H1 (cell line): ENCODE measurements around the gene CKB. TPM values are rescaled to one million over a fixed set of nuclear protein-coding genes. Genes with fewer than 3 reads are reported as not detected.

Source experiments
- CTCF ChIA-PET: fragments of 300-600 bp; sonication (Branson Sonifier 250); formaldehyde crosslinking; loops from one replicate; lab custom pipeline; 2021; ENCODE audit not compliant: partially characterized antibody; lab: Charles Lee
- POLR2A ChIA-PET: fragments of 300-600 bp; sonication (Branson Sonifier 250); formaldehyde crosslinking; loops from one replicate; lab custom pipeline; 2021; ENCODE audit warnings: inconsistent platforms; ENCODE audit not compliant: partially characterized antibody; lab: Charles Lee
- DNase-seq, 2 experiments: peaks; one replicate each; pipeline versions ENCODE4 v3.0.0 to v3.0.0-alpha.2; 2010 to 2022; ENCODE audit warnings: low spot score in 2 of 2, low read depth in 1 of 2, mixed read lengths in 1 of 2
- FAIRE-seq: peaks from 2 replicates; lab custom pipeline; 2011; peaks lifted over from hg19 to GRCh38; lab: Jason Lieb, UNC
- H2AFZ ChIP-seq: 2 replicates; pipeline ENCODE4 v1.8.1; 2012; ENCODE audit warnings: low read length, inconsistent platforms
- H2AK5ac ChIP-seq: 2 replicates; pipeline ENCODE4 v1.6.1; 2013; ENCODE audit warnings: low read depth, low read length
- H2BK120ac ChIP-seq: replicated peaks from 2 replicates; pipeline ENCODE3; 2013; ENCODE audit warnings: low read depth, low read length, inconsistent platforms
- H2BK12ac ChIP-seq: 2 replicates; pipeline ENCODE4 v1.6.1; 2013; ENCODE audit warnings: low read depth, low read length
- H2BK15ac ChIP-seq: 2 replicates; pipeline ENCODE4 v1.6.1; 2013; ENCODE audit warnings: low read length
- H2BK20ac ChIP-seq: 2 replicates; pipeline ENCODE4 v1.6.1; 2013; ENCODE audit warnings: low read length
- H2BK5ac ChIP-seq: 2 replicates; pipeline ENCODE4 v1.6.1; 2013; ENCODE audit warnings: low read depth, low read length
- H3K14ac ChIP-seq: 2 replicates; pipeline ENCODE4 v1.6.1; 2013; ENCODE audit warnings: inconsistent platforms; ENCODE audit not compliant: insufficient read length
- H3K18ac ChIP-seq: 2 replicates; pipeline ENCODE4 v1.6.1; 2013; ENCODE audit warnings: low read length; ENCODE audit errors: extremely low read depth
- H3K23ac ChIP-seq: 2 replicates; pipeline ENCODE4 v1.6.1; 2013; ENCODE audit warnings: inconsistent platforms; ENCODE audit not compliant: insufficient read length
- H3K23me2 ChIP-seq: 2 replicates; pipeline ENCODE4 v1.6.1; 2013; ENCODE audit warnings: low read depth, low read length
- H3K27ac ChIP-seq: 2 replicates; pipeline ENCODE4 v1.6.1; 2011; ENCODE audit warnings: low read depth, low read length, inconsistent platforms
- H3K27me3 ChIP-seq, 4 experiments: replicated peaks in 1 of 4; 1 replicate in 1 of 4; 2 replicates in 3 of 4; pipeline versions ENCODE4 v1.6.1 to v1.8.1; 2011 to 2013; ENCODE audit warnings: low read length in 3 of 4, mild to moderate bottlenecking in 3 of 4, inconsistent platforms in 2 of 4, mixed read lengths in 2 of 4, moderate library complexity in 1 of 4; ENCODE audit not compliant: control insufficient read depth in 3 of 4, insufficient read depth in 3 of 4; ENCODE audit errors: extremely low read depth in 1 of 4
- H3K36me3 ChIP-seq, 4 experiments: 2 replicates each; pipeline versions ENCODE4 v1.6.1 to v1.8.1; 2011 to 2013; ENCODE audit warnings: mild to moderate bottlenecking in 4 of 4, low read length in 3 of 4, moderate library complexity in 2 of 4, control low read depth in 1 of 4, inconsistent platforms in 1 of 4; ENCODE audit not compliant: insufficient read depth in 4 of 4, control insufficient read depth in 2 of 4
- H3K4ac ChIP-seq: replicated peaks from 2 replicates; pipeline ENCODE3; 2013; ENCODE audit warnings: low read length, low read depth, mixed read lengths, inconsistent platforms; ENCODE audit not compliant: insufficient read length
- H3K4me1 ChIP-seq, 4 experiments: replicated peaks in 1 of 4; 1 replicate in 1 of 4; 2 replicates in 3 of 4; pipeline versions ENCODE4 v1.6.1 to v1.8.1; 2011 to 2013; ENCODE audit warnings: low read length in 3 of 4, inconsistent platforms in 2 of 4, mixed read lengths in 1 of 4; ENCODE audit not compliant: insufficient read depth in 4 of 4, control insufficient read depth in 3 of 4
- H3K4me2 ChIP-seq, 2 experiments: 2 replicates each; pipeline versions ENCODE4 v1.6.1 to v1.8.1; 2011 to 2013; ENCODE audit warnings: low read depth in 2 of 2, low read length in 2 of 2, control low read depth in 1 of 2, inconsistent platforms in 1 of 2, mild to moderate bottlenecking in 1 of 2; ENCODE audit not compliant: insufficient read depth in 1 of 2
- H3K4me3 ChIP-seq, 4 experiments: fragments of 200-600, 300-600 bp in 1 of 4; sonication (generic), shearing (Covaris generic), sonication (Bioruptor Twin) in 1 of 4; 2 replicates each; pipeline versions ENCODE4 v1.5.1 to v1.8.1; 2011 to 2016; ENCODE audit warnings: low read length in 4 of 4, low read depth in 3 of 4, control low read depth in 2 of 4, inconsistent platforms in 2 of 4, mild to moderate bottlenecking in 2 of 4, mixed read lengths in 1 of 4, moderate library complexity in 1 of 4; ENCODE audit not compliant: insufficient read depth in 2 of 4; ENCODE audit errors: extremely low read depth in 1 of 4
- H3K56ac ChIP-seq: replicated peaks from 2 replicates; pipeline ENCODE3; 2013; ENCODE audit warnings: low read depth, mild to moderate bottlenecking, mixed read lengths, low read length, inconsistent platforms; ENCODE audit not compliant: insufficient read length
- H3K79me1 ChIP-seq: 2 replicates; pipeline ENCODE4 v1.6.1; 2013; ENCODE audit warnings: low read depth, low read length, control low read depth
- H3K79me2 ChIP-seq, 2 experiments: 2 replicates each; pipeline versions ENCODE4 v1.6.1 to v1.8.1; 2012 to 2013; ENCODE audit warnings: low read length in 2 of 2, mild to moderate bottlenecking in 2 of 2, inconsistent platforms in 1 of 2; ENCODE audit not compliant: insufficient read depth in 2 of 2, control insufficient read depth in 1 of 2
- H3K9ac ChIP-seq, 4 experiments: replicated peaks in 1 of 4; 1 replicate in 1 of 4; 2 replicates in 3 of 4; pipeline versions ENCODE4 v1.6.1 to v1.8.1; 2011 to 2013; ENCODE audit warnings: low read depth in 3 of 4, low read length in 3 of 4, control low read depth in 2 of 4, mild to moderate bottlenecking in 2 of 4, moderate library complexity in 2 of 4, inconsistent platforms in 1 of 4; ENCODE audit errors: extremely low read depth in 1 of 4
- H3K9me3 ChIP-seq, 2 experiments: 2 replicates each; pipeline versions ENCODE4 v1.6.1 to v1.8.1; 2012 to 2013; ENCODE audit warnings: mild to moderate bottlenecking in 2 of 2, moderate library complexity in 2 of 2, control low read depth in 1 of 2, inconsistent platforms in 1 of 2, low read depth in 1 of 2, low read length in 1 of 2, mixed read lengths in 1 of 2; ENCODE audit not compliant: insufficient read depth in 2 of 2
- H4K20me1 ChIP-seq, 2 experiments: replicated peaks in 1 of 2; 2 replicates each; pipeline versions ENCODE3 to v1.8.1; 2011 to 2013; ENCODE audit warnings: inconsistent platforms in 2 of 2, low read length in 2 of 2, mild to moderate bottlenecking in 1 of 2; ENCODE audit not compliant: insufficient read depth in 2 of 2, control insufficient read depth in 1 of 2
- H4K5ac ChIP-seq: 2 replicates; pipeline ENCODE4 v1.6.1; 2013; ENCODE audit warnings: low read length, low read depth, mixed read lengths, inconsistent platforms; ENCODE audit not compliant: insufficient read length
- H4K8ac ChIP-seq: 2 replicates; pipeline ENCODE4 v1.8.0; 2013; ENCODE audit warnings: mild to moderate bottlenecking, moderate library complexity, low read length, inconsistent platforms; ENCODE audit not compliant: insufficient read depth; ENCODE audit errors: extremely low read depth
- H4K91ac ChIP-seq: replicated peaks from 2 replicates; pipeline ENCODE3; 2013; ENCODE audit warnings: low read length, mixed read lengths, inconsistent platforms; ENCODE audit not compliant: insufficient read length
- BRCA1 ChIP-seq: IDR thresholded peaks from 2 replicates; pipeline ENCODE4 v1.6.1; 2012; ENCODE audit warnings: low read depth, low read length, improper control_type of control experiment
- E2F6 ChIP-seq: IDR thresholded peaks from 2 replicates; pipeline ENCODE4 v1.6.1; 2012; ENCODE audit warnings: inconsistent platforms
- GTF2F1 ChIP-seq: IDR thresholded peaks from 2 replicates; pipeline ENCODE4 v1.6.1; 2012; ENCODE audit warnings: low read depth, low read length, improper control_type of control experiment, borderline replicate concordance
- KDM1A ChIP-seq: fragments of 200-600, 300-600 bp; sonication (generic); IDR thresholded peaks from 2 replicates; pipeline ENCODE4 v1.7.1; 2016; ENCODE audit warnings: mild to moderate bottlenecking, low read length, borderline replicate concordance
- POLR2A ChIP-seq, 2 experiments: IDR thresholded peaks; 1 replicate in 1 of 2; 2 replicates in 1 of 2; pipeline ENCODE4 v1.6.1; 2011; ENCODE audit warnings: low read depth in 2 of 2, low read length in 2 of 2, mild to moderate bottlenecking in 2 of 2; ENCODE audit errors: control extremely low read depth in 1 of 2
- POU5F1 ChIP-seq: IDR thresholded peaks from 2 replicates; pipeline ENCODE4 v1.6.1; 2011; ENCODE audit warnings: low read depth, mild to moderate bottlenecking, low read length, moderate library complexity
- SIN3A ChIP-seq, 2 experiments: IDR thresholded peaks in 1 of 2; conservative IDR thresholded peaks in 1 of 2; 2 replicates each; pipeline ENCODE4 v1.6.1; 2011 to 2012; ENCODE audit warnings: low read length in 2 of 2, improper control_type of control experiment in 1 of 2, low read depth in 1 of 2, mild to moderate bottlenecking in 1 of 2
- SP2 ChIP-seq: IDR thresholded peaks from 2 replicates; pipeline ENCODE4 v1.6.1; 2012; ENCODE audit warnings: mild to moderate bottlenecking, low read length, inconsistent platforms
- SP4 ChIP-seq: IDR thresholded peaks from 2 replicates; pipeline ENCODE4 v1.6.1; 2012; ENCODE audit warnings: low read length, inconsistent platforms
- TBP ChIP-seq: IDR thresholded peaks from 2 replicates; pipeline ENCODE4 v1.6.1; 2011; ENCODE audit warnings: low read depth, low read length, improper control_type of control experiment
- USF2 ChIP-seq: IDR thresholded peaks from 2 replicates; pipeline ENCODE4 v1.6.1; 2011; ENCODE audit warnings: low read length, improper control_type of control experiment
- WGBS, 2 experiments: shearing (Covaris generic) in 1 of 2; methylation state at CpG; one replicate each; pipeline versions ENCODE4 v1.1.6 to v1.1.7; 2013 to 2015; ENCODE audit warnings: low lambda C conversion rate in 2 of 2, mixed read lengths in 2 of 2, inconsistent platforms in 1 of 2, low coverage in 1 of 2, missing lambda C conversion rate in 1 of 2; ENCODE audit not compliant: insufficient replicate concordance in 2 of 2, insufficient coverage in 1 of 2, insufficient read length in 1 of 2; ENCODE audit errors: extremely low coverage in 1 of 2, missing lambda C conversion rate in 1 of 2; 5-methylcytosine and 5-hydroxymethylcytosine counted together
- polyA plus RNA-seq, 7 experiments: library from polyadenylated mRNA; depleted of rRNA in 3 of 7; stranded (reverse) in 5 of 7; unstranded in 2 of 7; fragments of >200 nt in 5 of 7; fragments of 200-250 nt in 2 of 7; gene quantifications; 1 replicate in 5 of 7; 2 replicates in 1 of 7; 4 replicates in 1 of 7; pipeline versions ENCODE4 v1.2.1 to v1.2.3, GENCODE V29; 2011 to 2013; ENCODE audit warnings: missing spikeins in 2 of 7, mixed read lengths in 2 of 7
- total RNA-seq: library from RNA; stranded (reverse); fragmentation: NEBNext Ultra II Directional; extraction: Animal tissue kit (Norgen Biotek cat#: 25700); gene quantifications from 2 replicates; pipeline ENCODE4 v1.2.1, GENCODE V29; 2021

The CKB gene
- total and polyA plus RNA-seq, 2 of the 8 experiments (the other 6 are each of a cell fraction or from before 2014, with no cell fraction given): 538 to 950 TPM

GRCh38 chr14:103563844-103564505 is 41.3 kb upstream of the CKB start:
- Histone ChIP-seq H3K27ac (no peak overlapping the region), H2BK120ac (no peak overlapping the region), H3K23me2 (peaks cover 12% of the 10 kb centered on the region; the same call in 1 of the 2 replicates), H3K4me2 (peak overlapping the region; percentile 77 to 85), H2BK20ac (no peak overlapping the region), H4K5ac (no peak overlapping the region), H3K36me3 (peaks cover 0 to 15% (median 8%) of the 10 kb centered on the region in 4 experiments; a peak in 7 of 8 replicates), H2BK12ac (no peak overlapping the region), H2BK15ac (no peak overlapping the region), H2AFZ (no peak overlapping the region), H2BK5ac (no peak overlapping the region), H3K14ac (no peak overlapping the region), H4K20me1 (peaks cover 5 to 13% of the 10 kb centered on the region in 2 experiments), H3K27me3 (no peaks in the 10 kb centered on the region), H3K56ac (no peak overlapping the region), H3K79me1 (peaks cover 11% of the 10 kb centered on the region; the same call in 1 of the 2 replicates), H3K9me3 (no peaks in the 10 kb centered on the region), H2AK5ac (no peak overlapping the region), H4K8ac (no peak overlapping the region), H3K18ac (no peak overlapping the region), H4K91ac (no peak overlapping the region), H3K9ac (peak overlapping the region in 1 of 4 experiments; percentile 68; a peak in 2 of 7 replicates), H3K4me3 (peak overlapping the region; percentile 82 to 97 (median 91); a peak in 7 of 8 replicates), H3K79me2 (peaks cover 9 to 80% of the 10 kb centered on the region in 2 experiments), H3K4ac (no peak overlapping the region), H3K23ac (no peak overlapping the region), H3K4me1 (peaks cover 0 to 4% (median 2%) of the 10 kb centered on the region in 4 experiments; a peak in 5 of 7 replicates)
- ChIA-PET POLR2A (interaction anchor here (0.6 to 1.8 kb wide), 7 partner anchors 13 to 1082 kb away, joined by 3 to 6 read pairs (median 4); partner anchors contain the start of gene CKB), CTCF (interaction anchor here (0.6 to 1.4 kb wide), 7 partner anchors 11 to 218 kb away, joined by 3 to 6 read pairs (median 4); no protein-coding TSS in a partner anchor)
- 88% methylated on average over 21 of the region's 21 CpGs; no CpG with 5 or more reads in 1 of the 2 experiments for WGBS, 2 experiments
- DNase-seq: no peak
- FAIRE-seq: no peak
- TF ChIP-seq KDM1A (no peak), USF2 (no peak), SP4 (no peak), SP2 (no peak), SIN3A (conservative IDR thresholded peaks at IDR 0.05 in 1 of 2, IDR thresholded peaks at IDR 0.05 in 1 of 2; ENCODE audit: low read depth in 1 of 2, low read length in 2 of 2) (no peak), GTF2F1 (no peak), TBP (no peak), BRCA1 (no peak), POLR2A (IDR thresholded peaks at IDR 0.05; ENCODE audit: control extremely low read depth in 1 of 2, low read depth in 2 of 2, low read length in 2 of 2) (no peak), E2F6 (no peak), POU5F1 (no peak)
